Stimulated activated naive CD8-positive, alpha-beta T cell treated with anti-CD3 and anti-CD28 coated beads, Interleukin-15, Interleukin-2, amounts not matched to agents 100 U/mL and 50 U/mL, for 24 hours (primary cell): ENCODE measurements around the gene CDH24.

ENCODE experiments used
- ATAC-seq: fragments of 150-1000 bp; cut with Tn5 transposase; one replicate; pipeline ENCODE4 v1.10.0; 2021
- DNase-seq: peaks from one replicate; pipeline ENCODE4 v3.0.0; 2021

The CDH24 gene

DNA sequence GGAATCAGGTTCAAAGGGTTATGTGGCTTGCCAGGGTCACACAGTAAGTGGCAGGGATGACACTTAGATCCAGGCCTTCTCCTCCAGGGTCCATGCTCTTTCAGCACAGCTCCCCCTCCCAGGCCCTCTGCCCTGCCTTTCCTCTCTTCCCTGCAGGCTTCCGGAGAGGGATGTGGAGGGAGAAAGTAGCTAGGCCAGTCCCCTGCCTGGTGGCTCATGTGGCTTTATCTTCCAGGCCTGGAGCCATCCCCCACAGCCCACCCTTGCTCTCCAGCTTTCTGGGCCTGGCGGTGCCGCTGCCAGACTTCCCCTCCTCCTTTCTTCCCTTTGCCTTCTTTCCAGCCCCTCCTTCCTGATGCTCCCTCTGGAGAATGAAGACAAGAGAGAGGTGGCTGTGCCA is 13.6 kb downstream of the CDH24 start:
- DNase-seq (no peak), ATAC-seq (no peak)

DNA sequence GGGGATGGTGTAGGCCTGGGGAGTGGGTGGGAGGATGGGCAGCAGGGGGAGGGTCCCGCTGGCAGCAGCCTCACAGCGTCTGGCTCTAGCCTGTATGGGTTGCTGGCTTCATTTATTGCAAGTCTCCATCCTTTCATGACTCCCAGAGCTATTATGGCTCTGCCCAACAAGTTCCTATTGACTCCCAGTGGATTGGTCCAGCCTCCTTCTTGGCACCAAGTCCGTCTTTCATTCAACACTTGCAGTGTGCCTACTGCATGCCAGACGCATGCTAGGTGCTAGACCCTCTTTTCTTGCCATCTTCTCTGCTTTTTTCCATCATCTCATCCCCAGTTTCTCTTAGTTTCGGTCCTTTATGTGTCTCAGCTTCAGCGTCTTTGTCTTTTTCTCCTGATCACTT is 14.2 kb downstream of the CDH24 start:
- DNase-seq (no peak), ATAC-seq (no peak)

DNA sequence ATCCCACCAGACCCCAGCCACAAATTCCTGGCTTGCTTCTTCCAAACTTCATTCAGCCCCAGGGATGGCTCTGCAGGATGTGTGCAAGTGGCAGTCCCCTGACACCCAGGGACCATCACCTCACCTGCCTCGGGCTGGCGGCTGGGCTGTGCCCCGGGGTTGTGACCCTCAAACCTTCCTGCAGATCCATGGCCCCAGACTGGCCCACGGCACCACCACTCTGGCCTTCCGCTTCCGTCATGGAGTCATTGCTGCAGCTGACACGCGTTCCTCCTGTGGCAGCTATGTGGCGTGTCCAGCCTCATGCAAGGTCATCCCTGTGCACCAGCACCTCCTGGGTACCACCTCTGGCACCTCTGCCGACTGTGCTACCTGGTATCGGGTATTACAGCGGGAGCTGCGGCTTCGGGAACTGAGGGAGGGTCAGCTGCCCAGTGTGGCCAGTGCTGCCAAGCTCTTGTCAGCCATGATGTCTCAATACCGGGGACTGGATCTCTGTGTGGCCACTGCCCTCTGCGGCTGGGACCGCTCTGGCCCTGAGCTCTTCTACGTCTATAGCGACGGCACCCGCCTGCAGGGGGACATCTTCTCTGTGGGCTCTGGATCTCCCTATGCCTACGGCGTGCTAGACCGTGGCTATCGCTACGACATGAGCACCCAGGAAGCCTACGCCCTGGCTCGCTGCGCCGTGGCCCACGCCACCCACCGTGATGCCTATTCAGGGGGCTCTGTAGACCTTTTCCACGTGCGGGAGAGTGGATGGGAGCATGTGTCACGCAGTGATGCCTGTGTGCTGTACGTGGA is 15.0 kb downstream of the CDH24 start, which contains the start of gene PSMB11:
Gene PSMB11, plus strand, starts transcription at position 51 of the 804 bp plus-strand sequence. Its CDS starts 14 bp downstream, at position 65.
- DNase-seq = no peak
- no peak for ATAC-seq

DNA sequence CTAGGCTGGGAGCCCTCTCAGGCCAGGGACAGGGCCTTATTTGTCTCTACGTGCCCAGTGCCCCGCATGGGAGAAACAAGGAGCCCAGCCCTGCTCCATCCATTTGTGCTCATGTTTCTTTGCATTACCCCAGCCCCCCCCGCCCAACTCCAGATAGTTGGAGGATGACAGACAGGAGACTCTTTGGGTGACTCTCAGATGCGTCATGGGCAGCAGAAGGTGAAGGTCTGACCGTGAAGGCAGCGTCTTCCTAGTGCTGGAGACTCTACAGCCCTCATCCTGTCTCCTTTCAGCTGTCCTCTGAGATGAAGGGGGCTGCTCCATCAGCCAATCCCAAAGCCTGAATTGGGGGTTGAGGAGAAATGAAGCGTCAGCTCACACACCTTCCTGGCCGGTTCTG is 15.6 kb downstream of the CDH24 start:
- ATAC-seq (no peak), DNase-seq (no peak)

DNA sequence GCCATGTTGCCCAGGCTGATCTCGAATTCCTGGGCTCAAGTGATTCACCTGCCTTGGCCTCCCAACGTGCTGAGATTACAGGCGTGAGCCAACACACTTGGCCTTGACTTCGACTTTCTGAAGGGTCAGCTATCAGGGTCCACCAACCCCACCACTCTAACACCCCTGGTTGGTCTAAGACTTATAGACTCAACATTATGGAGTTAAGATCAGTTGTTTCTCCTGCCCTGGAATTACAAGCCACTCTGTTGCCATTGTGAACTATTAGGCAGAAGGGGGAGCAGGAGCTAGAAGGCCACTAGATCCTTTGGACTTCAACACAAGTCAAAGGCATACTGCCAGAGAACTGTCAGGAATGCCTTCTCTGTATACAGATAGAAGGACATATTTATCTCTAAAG is 17.2 kb downstream of the CDH24 start:
- DNase-seq (no peak), ATAC-seq (no peak)

DNA sequence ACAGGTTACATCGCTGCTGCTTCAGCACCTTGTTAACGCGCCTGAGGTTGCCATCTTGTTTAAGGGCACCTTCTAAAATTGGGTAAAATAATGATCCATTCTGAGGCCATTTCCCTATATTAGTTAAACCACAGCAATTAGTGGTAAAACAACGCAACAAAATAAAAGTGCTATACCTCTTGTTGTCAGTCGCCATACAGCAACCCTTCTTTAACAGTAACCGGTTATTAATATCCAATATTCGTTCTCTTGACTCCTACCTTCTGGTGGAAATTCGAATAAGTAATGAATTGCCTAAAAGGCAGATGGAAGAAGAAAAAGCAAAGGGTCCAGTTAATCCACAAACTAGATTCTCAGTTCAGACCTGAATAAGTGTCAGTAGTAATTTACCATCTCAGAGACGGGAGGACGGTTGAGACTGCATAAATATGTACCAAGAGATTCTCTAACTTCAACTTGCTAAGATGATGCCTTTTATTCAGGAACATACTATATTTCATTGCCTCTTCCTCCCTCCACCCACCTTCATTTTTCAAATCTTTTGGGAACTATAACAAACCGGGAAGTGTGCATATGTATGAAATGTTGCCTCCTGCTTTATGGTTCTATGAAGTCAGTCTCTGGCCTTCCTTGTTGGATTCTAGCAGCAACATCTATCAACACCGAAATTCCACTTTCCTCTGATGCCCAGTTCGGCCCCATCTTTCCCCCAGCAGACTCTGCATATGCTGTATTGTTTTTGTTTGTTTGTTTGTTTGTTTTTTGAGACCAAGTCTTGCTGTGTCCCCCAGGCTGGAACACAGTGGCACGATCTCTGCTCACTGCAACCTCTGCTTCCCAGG is 21.8 kb downstream of the CDH24 start:
- DNase-seq (no peak), ATAC-seq (no peak)

DNA sequence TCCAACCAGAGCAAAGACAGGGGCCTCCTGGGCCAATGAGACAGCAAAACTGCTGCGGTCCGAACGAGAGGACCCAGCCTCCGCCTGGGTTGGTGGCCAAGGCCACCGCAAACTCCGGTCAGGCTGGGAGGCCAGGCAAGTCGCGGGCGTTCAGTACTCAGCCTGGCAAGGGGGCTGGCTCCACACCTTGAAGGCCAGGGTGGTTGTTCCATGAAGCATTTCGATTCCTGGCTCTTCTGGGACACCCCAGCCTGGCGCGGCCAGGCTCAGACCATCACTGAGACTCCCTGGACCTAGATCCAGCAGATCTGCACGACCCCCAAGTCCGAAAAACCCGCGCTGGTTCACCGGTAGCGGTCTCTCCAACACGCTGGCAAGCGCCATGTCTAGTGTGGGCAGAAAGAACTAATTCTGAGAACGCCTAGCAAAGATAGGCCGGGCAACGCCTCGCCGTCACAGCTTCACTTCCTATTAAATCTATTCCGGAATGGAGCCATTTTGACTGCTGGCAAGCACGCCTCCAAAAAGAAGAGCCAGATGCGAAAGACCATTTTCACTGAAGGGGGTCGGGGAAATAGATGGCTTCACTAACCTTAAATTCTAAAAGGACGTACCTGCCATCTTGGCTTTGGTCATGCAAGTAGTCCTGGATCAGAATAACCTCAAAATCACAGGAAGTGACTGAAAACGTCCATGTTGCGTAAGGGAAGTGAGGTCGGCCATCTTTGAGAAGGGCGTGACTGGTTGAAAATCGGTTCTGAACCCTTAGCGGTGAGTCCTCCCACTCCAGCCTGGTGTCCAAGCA is 22.6 kb downstream of the CDH24 start, which contains the start of gene PSMB5:
Gene PSMB5, minus strand, starts transcription at position 403 of the 805 bp plus-strand sequence. Its CDS starts 19 bp downstream, at position 384.
- DNase-seq (peak; percentile 84), ATAC-seq (peak; percentile 95)

DNA sequence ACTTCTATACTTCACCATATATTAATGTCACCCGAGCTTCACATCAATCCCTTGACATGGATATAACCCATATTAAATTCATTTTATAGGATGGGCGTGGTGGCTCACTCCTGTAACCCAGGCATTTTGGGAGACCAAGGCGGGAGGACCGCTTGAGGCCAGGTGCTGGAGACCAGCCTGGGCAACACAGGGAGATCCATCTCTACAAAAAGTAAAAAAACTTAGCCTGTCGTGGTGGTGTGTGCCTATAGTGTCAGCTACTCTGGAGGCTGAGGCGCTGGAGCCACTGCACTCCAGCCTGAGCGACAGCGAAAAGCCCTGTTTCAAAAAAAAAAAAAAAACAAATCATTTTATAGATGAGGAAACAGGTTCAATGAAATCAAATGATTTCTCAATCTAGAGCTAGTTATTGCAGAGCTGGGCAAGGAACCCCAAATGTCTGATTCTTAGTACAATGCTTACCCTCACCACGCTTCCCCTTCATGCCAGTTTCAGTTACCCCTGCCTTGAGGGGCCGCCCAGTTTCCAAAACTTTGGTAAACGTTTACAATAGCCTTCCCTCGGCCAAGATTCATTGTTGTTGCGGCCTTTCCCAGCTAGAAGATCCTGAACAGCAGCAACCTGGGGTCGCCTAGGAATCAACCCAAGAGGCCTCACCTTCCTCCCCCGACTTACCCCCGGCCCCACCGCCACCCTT is 23.4 kb downstream of the CDH24 start:
- DNase-seq (no peak), ATAC-seq (no peak)

DNA sequence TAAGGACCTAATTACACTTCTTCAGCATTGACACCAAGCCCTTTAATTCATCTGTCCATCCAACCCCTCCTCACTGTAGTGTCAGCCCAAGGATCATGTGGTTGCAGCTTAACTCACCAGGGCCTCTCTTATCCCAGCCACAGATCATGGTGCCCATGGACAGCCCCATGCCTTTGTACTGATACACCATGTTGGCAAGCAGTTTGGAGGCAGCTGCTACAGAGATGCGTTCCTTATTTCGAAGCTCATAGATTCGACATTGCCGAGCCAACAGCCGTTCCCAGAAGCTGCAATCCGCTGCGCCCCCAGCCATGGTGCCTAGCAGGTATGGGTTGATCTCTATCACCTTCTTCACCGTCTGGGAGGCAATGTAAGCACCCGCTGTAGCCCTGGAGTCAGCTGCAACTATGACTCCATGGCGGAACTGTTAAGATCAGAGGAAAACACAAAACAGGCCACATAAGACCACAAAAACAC is 24.0 kb downstream of the CDH24 start:
- DNase-seq (no peak), ATAC-seq (no peak)

DNA sequence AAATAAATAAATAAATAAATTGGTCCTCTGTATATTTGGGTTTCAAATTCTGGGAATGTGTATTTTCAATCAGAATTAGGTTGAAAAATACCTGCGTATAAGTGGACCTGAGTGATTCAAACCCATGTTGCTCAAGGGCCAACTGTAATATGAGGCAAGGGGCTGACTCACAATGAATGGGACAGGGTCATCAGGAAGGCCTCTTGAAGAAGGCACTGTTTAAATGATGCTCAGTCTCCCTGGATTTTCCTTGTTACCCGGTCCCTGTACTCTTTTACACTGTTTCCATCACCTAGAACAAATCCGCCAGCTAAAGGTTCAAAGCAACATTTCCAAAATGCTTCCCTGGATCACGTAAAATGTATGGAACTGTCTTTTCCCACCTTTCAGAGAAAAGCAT is 26.4 kb downstream of the CDH24 start:
- ATAC-seq (no peak), DNase-seq (no peak)

DNA sequence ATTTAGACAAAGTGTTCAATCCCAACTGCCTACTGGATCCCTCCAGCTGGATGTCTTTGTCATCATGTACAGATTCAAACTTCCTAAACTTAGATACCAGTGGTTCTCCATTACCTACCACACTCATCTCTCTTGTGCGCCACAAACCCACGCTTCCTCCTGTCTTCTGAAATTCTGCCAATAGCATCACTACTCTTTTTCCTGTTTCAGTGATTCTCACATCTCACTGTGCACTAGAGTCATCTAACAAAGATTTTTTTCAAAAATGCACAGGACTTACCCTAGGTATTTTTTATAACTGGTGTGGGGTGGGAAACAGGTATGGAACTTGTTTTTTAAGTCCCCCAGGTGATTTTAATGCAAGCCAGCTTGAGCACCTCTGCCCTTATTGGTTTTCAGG is 28.5 kb downstream of the CDH24 start:
- DNase-seq = no peak
- ATAC-seq = peak; percentile 26

DNA sequence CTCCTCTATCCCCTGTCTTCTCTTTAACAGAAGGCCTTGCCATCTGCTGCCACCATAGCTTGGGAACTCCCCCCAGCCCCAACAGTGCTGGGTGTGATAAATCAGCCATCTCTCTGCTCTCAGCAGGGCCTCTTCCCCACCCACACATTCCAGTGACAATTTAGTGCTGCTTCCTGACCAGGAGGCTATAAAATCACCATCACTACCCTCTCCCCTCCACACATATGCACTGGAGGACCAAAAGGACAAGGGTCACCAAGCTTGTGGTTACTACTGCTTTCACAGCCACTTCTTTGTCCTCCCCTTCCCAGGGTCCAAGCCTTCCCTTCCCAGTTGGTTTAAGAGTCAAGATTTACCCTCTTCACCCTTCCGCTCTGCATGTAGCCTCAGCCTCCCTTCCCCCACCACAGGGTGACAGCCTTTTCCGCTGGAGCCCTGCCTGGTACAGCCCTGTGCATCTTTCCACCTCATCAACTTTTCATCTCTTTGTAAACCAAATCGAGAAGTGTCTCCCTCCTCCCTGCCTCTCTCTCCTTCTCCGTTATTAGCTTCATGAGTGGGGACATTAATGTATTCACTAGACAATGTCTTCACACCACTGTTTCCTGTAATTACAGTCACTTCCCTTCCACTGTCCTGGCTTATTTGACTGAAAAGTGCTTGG is 32.0 kb downstream of the CDH24 start:
- DNase-seq (no peak), ATAC-seq (peak; percentile 68)

DNA sequence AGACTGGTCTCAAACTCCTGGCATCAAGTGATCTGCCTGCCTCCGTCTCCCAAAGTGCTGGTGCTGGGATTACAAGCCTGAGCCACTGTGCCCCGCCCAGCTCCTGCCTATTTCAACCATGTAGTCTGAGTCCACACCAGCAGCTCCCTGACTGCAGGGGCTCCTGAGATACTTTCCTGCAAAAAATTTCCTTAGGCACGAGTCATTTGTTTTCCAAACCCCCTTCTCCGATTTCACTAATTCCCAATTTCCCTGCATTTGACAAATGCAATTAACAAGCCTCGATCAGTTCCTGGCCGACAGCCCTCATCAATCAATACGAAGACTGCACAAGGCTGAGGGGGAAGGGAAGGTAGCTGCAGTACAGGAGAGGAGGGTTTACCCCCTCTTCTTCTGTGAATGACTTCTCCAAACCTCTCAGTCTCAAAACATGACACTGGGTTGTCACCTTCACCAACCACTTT is 32.7 kb downstream of the CDH24 start:
- peak; percentile 21 for ATAC-seq
- no peak for DNase-seq

DNA sequence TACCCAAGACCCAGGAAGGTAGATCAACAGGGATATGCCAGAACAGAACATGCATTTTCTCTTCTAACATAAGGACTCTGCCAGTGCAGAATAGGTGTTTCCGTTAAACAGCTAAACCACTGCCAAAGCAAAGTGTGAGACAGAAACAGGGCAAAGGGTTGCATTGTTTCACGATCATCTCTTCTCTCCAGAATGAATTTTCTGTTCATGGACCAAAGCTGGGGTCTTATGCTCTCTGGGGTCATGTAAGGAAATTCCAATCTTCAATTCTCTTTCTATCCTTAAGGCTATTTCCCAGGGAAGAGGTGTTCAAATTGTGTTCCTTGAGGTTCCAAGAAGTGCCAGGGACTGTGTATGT is 33.5 kb downstream of the CDH24 start:
- DNase-seq (no peak), ATAC-seq (no peak)

DNA sequence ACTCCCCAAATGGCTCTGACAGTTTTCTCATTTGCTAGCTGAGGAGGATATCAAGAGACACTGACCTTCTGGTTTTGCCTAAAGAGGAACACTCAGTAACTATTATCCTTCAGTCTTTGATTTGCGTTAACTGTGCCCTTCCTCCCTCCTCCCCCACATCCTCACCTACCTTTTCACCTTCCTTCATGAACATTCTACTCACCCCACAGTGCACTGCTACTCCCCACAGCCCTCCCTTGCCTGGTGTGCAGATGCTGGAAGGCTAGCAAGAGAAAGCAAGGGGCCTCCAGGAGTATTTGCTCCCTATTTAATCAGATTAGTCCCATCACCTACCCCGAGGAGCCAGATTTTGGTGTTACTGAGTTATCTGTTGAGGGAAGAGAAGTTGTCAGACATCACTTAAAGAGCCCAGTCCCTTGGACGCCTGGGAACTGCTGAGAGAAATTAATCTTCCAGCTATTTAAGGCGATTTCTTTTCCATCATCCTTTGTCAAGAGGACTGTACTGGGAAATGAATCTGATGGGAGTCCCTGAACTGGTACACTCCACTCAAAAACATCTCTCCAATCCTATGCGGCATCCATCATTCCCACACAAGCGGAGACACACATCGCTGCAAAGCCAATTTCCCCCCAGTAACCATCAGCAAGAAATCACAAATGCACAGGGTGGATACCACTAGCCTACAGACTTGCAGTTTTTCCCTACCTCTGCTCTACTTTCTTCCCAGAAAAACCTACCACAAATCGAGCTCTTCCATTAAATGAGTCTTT is 34.1 kb downstream of the CDH24 start:
- no peak for DNase-seq
- ATAC-seq = no peak

DNA sequence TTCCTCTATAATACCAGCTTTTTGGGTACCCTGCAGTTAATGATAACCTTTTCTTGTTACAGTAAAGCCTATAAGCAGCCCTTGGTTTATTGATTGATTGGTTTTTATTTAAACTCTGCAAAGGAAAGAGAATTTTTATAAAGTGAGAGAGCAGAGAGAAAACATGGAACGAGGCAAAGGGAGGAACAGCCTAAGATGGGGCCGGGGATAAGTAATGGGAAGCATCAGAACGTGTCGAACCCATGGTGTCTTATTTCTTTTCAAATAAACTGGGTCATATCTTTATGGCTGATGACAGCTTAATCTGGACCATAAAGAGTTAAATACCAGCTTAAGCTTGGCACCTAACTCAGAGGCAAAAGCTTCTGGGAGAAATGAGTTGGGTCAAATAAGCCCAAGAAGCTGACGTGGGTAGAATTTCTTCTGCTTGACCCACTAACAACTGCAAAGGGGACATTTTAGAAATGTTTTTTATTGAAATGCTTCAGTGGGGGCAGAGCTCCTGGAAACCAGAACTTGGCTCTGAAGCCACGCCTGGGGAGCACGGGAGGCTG is 35.4 kb downstream of the CDH24 start:
- no peak for ATAC-seq

DNA sequence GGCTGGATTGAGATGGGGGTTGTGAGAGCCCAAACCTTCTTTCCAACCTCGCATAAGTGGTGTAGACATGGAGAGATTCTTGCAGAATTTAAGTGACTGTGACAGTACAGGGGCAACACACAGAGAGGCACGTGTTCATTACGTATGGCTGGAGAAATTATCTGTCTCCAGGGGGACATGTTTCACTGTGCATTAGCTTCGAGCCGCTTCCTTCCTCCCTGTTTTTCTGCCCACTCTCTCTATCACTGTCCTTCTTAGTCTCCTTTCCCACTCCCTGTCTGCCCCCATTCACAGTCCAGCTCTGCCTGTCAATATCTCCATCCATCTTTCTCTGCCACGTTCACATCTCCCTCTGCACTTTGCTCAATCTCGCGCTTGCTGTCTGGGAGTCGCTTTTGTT is 35.9 kb downstream of the CDH24 start:
- DNase-seq = no peak
- no peak for ATAC-seq

More for the DNA sequence above, 35.4 kb downstream of the CDH24 start:
- DNase-seq = no peak

DNA sequence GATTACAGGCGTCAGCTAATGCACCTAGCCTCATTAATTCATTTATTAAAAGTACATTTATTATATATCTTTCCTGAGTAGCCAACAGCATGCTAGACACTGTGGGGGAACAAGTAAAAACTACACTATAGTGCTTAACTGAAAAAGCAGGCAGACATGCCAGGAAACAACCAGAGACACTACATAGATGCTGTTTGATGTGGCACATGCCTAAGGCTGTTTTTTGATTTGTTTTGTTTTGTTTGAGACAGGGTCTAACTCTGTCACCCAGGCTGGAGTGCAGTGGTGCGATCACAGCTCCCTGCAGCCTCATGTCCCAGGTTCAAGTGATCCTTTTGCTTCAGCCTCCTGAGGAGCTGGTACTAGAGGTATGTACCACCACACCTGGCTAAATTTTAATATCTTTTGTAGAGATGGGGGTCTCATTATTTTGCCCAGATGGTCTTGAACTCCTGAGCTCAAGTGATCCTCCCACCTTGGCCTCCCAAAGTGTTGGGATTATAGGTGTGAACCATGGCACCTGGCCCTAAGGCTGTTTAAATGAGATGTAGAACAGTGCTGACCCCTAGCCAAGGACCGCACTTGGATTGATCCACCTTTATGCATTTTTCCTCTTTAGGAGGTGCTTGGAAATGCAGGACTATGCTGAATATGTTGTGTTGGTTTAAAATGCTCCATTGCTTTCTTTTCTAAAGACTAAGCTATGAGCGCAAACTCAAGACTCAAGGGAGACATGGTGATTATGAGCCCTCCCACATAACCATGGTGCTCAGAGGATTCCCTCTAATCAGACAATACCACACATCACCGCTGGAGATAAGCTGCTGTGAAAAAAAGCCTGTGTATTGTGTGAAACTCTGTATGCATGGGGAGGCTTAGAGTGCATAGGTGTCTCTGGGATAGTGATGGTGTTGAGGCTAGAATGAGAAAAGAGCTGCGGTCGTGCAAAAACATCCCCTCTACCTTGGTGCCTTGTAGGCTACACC is 36.9 kb downstream of the CDH24 start:
- ATAC-seq (no peak), DNase-seq (no peak)

DNA sequence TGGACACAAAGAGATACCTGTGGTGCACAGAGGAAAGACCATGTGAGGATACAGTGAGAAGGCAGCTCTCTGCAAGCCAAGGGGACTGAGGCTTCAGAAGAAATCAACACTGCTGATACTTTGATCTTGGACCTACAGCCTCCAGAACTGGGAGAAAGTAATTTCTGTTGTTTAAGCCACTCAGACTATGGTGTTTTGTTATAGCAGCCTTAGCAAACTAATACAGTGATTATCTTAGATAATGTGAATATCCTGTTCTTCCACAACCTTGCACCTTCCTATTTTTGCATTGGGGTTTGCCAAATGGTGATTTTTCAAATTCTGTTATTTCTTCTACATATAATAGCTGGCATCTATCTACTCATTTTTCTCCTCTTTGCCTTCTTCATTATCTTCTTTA is 39.2 kb downstream of the CDH24 start:
- DNase-seq (no peak), ATAC-seq (no peak)
